CD4-positive, alpha-beta T cell treated with Interferon gamma for 1 hour (primary cell): Measurements from ENCODE around the gene NKAP.
A peak's percentile ranks its signal among the peaks of the same experiment; 100 is the strongest.
"Not testable (repeated sequence)": the region's sequence is repeated elsewhere in the genome, so short reads cannot be mapped to it uniquely, and the experiment has no call there.

ENCODE experiments used
- DNase-seq: peaks from one replicate; pipeline ENCODE4 v3.0.0-alpha.2; 2020

Gene NKAP

GRCh38 chrX:119935215-119935874, 8.2 kb downstream of the NKAP start:
- DNase-seq = no peak

DNA sequence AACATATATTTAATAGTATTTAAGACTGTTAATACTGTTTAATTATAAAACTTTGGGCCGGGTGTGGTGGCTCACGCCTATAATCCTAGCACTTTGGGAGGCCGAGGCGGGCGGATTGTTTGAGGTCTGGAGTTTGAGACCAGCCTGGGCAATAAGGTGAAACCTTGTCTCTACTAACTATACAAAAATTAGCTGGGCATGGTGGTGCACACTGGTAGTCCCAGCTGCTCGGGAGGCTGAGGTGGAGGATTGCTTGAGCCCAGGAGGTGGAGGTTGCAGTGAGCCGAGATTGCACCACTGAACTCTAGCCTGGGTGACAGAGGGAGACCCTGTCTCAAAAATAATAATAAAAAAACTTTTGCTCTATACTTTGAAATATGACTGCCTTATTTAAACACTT, 21.2 kb downstream of the NKAP start:
- DNase-seq = not testable (repeated sequence)

DNA sequence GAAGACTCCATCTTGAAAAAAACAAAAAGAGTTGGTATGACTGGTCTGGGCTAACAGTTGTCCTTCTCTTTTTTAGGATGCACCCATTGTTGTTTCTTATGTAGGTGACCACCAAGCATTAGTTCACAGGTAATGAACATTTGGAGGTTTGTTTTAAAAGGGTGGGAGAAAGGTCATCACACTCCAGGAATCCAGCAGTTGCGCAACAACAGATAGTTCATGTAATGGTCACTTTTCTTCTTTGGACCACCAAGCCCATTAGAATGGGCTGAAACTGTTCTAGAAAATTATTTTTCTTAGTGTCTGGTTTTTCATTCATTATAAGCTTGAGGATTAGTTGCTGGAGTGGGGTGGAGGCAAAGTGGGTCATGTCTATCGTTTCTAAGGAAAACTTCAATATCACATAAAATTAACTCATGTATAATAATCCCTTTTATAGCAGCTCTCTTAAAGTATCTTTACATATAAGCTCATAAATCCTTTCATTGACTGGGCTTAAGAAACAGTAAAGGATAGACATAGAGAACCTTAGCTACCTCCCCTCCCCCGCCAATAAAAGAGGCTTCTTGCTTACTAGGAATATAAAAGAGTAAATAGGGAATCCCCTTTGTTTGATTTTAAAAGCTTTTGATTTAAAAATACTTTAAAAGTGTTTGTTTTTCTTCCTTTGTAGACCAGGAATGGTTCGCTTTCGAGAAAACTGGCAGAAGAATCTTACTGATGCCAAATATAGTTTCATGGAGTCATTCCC, 23.5 kb downstream of the NKAP start:
- no peak for DNase-seq

DNA sequence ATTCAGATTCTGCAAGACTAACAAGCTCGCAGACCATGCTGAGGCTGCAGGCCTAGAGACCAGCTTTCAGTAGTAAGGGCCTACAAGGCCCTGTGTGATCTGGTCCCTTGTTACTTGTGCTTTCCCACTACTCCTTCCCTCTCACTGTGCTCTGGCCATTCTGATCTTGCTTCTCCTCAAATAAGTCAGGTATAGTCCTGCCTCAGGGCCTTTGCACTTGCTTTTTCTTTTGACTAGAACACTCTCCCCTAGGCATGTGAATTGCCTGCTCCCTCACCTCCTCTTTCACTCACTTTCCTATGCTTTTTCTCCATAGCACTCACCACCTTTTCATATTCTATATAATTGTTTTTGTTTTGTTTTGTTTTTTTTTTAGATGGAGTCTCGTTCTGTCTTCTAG, 25.7 kb downstream of the NKAP start:
- no peak for DNase-seq

- no peak for DNase-seq
Observed at GRCh38 chrX:119916310-119916709, 27.2 kb downstream of the NKAP start.

DNA sequence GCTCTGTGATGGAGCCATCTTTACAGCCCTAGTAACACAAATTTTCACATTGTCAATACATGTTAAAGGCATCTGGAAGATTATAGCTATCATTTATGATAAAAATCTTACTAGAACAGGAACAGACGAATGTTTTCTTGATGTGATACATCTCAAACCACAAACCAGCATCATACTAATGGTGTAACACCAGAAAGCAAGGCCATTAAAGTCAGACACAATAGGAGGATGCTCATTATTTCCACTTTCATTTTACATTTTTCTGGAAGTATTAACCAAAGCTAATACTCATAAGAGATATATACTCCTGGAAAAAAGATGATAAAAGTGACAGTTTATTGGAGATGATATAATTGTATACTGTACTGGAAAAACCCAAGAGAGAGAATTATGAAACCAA, 42.6 kb downstream of the NKAP start:
- no peak for DNase-seq

GRCh38 chrX:119899125-119899524, 44.4 kb downstream of the NKAP start:
- peak; percentile 16 for DNase-seq

DNA sequence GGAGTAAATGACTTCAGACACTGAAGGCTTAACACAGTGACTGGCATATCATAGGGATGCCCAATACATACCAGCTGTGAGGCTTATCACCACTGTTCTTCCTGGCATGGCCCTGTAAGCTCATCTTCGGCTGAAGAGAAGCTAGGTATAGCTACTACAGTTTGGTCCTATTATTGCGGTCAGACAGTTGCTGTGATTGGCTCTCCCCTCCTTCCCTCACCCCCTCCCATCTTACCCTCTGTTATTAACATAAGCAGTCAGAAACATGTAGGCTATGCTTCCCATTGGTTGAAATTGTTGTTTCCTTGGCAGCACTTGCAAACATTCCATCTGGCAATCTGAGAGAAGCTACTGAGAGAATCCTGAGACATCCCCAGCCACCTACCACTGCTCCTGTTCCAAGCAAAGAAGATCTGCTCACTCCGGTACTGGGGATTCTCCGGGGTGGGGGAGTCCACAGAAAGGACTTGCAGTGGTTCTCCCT, 47.7 kb downstream of the NKAP start, which contains the start of gene AKAP14:
Gene AKAP14 (plus strand): TSS at position 51 of the 484 bp plus-strand sequence. CDS start 7,331 bp downstream, outside the sequence.
- no peak for DNase-seq

DNA sequence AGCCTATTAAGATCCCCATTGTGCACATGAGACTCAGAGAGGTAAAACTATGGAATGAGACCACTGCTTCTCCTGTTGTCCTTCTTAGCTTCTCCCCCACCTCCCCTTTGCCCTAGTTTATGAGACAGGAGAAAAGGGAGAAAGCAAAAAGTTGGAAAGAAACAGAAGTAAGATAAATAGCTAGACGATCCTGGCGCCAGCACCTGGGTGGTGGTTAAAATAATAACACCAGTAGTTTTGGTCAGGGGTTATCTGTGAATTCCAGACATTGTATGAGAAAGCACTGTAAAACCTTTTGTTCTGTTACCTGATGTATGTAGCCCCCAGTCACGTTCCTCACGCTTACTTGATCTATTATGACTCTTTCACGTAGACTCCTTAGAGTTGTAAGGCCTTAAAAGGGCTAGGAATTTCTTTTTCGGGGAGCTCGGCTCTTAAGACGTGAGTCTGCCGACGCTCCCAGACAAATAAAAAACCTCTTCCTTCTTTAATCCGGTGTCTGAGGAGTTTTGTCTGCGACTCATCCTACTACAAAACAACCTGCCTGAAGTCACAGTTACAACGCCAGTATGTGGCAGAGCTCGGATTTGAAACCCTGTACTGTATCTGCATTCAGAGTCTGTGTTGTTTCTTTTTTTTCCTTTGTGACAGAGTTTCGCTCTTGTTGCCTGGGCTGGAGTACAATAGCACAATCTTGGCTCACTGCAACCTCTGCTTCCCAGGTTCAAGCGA, 51.4 kb downstream of the NKAP start:
- DNase-seq = not testable (repeated sequence)

- DNase-seq = not testable (repeated sequence)
Observed at GRCh38 chrX:119890626-119891025, 52.9 kb downstream of the NKAP start.

DNA sequence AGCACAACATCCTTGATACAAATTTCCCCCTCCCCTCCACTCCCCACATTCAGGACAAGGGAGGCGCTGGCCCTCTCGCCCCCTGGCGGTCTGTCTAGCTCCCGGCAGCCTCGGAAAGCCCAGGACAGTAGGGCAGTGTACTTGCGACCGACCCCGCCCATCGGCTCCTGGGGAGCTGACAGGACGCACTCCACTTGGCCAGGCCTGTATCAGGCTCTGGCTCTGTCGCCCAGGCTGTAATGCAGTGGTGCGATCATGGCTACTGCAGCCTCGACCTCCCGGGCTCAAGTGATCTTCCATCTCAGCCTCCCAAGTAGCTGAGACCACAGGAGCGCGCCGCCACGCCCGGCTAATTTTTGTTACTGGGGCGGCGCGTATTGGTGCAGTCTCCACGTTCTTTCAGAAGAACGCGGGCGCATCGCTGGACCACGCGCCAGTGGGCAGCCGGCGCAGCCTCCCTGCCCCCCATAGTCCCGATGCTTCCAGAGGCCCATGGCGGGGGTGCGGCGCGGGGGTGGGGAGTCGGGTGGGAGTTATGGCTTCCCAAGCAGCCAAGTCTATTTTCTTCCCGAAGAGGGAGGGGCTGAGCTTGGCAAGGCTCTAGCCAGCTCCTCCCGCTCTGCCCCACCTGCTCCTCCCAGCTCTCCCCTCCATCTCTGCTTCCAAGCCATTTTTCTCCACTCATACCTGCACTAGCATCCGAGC, 55.7 kb downstream of the NKAP start:
- peak; percentile 56 for DNase-seq

- DNase-seq = peak; percentile 4
Observed at GRCh38 chrX:119885554-119886428, 57.8 kb downstream of the NKAP start.

DNA sequence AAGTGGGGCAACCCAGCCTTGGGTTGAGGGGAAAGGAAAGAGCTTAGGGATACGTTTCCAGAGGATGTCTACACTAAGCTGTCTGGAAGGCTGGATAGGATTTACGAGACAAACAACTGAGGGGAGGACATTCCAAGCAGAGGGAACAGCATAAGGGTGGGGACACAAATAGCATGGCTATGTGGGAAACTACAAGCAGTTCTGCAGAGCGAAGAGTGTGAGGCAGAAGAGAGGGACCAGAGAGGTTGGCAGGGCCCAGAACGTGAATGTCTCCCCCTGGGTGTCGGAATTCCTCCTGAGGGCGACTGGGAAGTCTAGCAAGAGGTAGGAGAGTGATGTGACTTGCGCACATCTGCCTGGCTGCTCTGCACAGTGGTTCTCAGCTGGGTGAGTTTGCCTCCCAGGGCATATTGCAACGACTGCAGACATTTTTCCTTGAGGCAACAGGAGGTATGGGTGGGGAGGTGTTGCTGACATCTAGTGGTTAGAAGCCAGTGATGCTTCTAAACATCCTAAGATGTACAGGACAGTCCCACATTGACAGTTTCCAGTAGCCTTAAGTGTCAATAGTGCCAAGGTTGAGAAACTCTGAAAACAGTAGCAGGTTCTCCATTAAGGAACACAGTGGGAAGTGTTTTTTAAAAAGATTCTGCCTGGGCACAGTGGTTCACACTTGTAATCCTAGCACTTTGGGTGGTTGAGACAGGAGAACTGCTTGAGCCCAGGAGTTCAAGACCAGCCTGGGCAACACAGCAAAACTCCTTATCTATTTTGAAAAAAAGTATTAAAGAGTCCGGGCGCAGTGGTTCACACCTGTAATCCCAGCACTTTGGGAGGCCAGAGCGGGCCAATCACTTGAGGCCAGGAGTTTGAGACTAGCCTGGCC, 62.8 kb downstream of the NKAP start:
- peak; percentile 16 for DNase-seq

- DNase-seq = no peak
Observed at GRCh38 chrX:119880076-119880475, 63.5 kb downstream of the NKAP start.

DNA sequence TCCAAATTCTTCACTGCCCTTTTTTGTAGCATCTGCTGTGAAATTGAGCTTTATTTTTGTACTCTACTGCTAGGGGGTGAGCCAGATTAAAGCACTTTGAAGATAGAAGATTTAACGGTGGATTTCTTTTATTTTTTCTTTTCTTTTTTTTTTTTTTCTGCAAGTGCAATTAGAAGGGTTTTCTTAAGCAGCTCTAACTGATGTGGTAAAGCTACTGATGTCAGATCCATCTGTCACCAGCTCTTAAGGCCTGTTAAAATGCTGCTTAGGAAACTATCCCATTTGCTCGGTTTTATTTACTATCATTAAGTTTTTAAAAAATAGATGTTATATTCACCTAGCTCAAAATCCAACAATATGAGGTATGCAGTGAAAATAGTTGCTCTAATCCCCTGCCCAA, 64.8 kb downstream of the NKAP start:
- no peak for DNase-seq

DNA sequence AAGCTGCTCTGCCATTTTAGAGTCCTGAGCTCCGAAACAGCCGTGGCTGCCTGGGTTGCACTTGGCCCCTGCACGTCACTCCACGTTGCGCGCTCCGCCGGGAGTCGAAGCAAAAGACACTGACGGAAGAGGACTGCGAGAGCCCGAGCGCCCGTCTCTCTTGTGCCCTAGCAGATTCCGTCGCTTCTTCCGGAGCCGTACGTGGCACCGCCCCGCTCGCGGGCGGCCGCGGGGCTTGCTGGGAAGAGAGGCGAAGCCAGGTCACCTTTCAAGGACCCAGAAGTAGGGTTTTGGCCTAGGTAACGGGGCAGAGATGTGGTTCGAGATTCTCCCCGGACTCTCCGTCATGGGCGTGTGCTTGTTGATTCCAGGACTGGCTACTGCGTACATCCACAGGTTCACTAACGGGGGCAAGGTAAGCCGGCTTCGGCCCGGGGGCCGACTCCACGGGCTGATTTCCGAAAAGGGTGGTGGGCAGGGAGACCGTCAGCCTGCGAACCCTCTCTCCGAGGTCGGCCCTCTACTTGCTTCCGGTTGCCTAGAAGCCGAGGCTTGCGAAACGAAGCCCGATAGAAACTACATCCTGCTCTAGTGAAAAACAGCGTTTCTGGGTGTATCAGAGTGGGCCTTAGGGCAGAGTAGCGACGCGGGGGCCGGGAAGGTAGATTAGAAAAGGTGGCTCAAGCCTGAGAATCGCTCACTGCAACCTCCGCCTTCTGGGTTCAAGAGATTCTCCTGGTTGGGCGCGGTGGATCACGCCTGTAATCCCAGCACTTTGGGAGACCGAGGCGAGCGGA, 71.8 kb downstream of the NKAP start, which contains the start of the genes NDUFA1 and RNF113A:
Gene NDUFA1 (plus strand): TSS at position 234 of the 797 bp plus-strand sequence. CDS start 80 bp downstream, at position 314.
Gene RNF113A (minus strand): TSS at position 135 of the 797 bp plus-strand sequence. CDS start 120 bp downstream, at position 15.
- peak; percentile 88 for DNase-seq

DNA sequence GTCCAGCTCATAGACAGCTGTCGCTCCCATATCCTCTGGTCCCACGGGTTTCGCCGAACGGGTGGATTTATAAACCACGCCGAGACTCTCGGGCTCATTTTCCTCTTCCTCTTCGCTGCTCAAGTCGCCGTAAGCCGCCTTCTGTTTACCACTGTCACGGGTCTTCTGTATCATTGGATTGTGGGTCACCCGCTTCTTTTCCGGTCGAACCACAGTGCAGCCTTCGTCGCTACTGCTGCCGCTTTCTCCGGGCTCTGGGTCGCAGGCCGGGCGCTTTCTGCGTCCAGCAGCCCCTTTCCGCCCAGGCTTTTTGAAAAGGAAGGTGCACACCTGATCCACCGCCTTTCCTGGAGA, 72.3 kb downstream of the NKAP start:
- DNase-seq = peak; percentile 32
